ENCODE measurements around the gene CAV3. TPM values are rescaled to one million over a fixed set of nuclear protein-coding genes. Genes with fewer than 3 reads are reported as not detected.

The CAV3 gene
- total RNA-seq, 2 experiments from 2014 or later = not detected

DNA sequence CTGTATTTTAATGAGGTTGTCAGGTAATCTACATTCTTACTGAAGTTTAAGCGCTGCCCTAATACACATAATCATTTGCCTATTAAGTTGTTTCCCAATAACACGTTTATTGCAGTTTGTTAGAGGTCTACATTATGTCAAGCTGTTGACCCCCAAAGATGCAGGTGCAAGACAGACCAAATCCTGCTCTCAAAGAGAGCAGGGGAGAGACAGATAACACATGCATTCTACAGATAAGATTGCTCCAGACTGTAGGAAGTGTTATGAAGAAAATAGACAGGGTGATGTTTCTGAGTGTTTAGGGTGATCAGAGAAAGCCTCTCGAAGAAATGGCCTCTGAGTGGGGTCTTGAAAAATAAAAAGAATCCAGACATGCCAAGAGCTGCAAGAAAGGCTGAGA, 60.6 kb downstream of the CAV3 start:
- TF ChIP-seq CTCF (IDR thresholded peaks at IDR 0.05) = no peak
- Mint-ChIP-seq H3K4me1 (ENCODE audit: low read depth) (no peaks in the 10 kb centered on the region), H3K4me3 (no peak overlapping the region), H3K36me3 (ENCODE audit: low read depth) (no peaks in the 10 kb centered on the region), H3K9me3 (peaks cover 2% of the 10 kb centered on the region), H3K27ac (no peak overlapping the region), H3K27me3 (no peaks in the 10 kb centered on the region)
- Histone ChIP-seq H3K27me3 (ENCODE audit: control insufficient read depth in 1 of 2, insufficient read depth in 2 of 2, low read length in 2 of 2) (no peaks in the 10 kb centered on the region), H3K9me3 (ENCODE audit: control insufficient read depth in 1 of 2, insufficient read depth in 1 of 2, low read length in 2 of 2) (peaks cover 0 to 7% of the 10 kb centered on the region in 2 experiments), H3K36me3 (ENCODE audit: insufficient read depth, low read length) (no peaks in the 10 kb centered on the region), H3K4me3 (ENCODE audit: low read length) (no peak overlapping the region), H3K27ac (ENCODE audit: low read depth in 1 of 2, low read length in 2 of 2) (no peak overlapping the region), H3K4me1 (ENCODE audit: insufficient read depth, low read length) (no peaks in the 10 kb centered on the region)
- CTCF ChIA-PET = no interaction called here
- no peak for DNase-seq
- POLR2A ChIA-PET = no interaction called here
- intact Hi-C loops (cut with DNase I, micrococcal nuclease) = no loop called here
- ATAC-seq (ENCODE audit: poor library complexity) = no peak

Other genes with a start within 250 kb of the CAV3 start
- gene LMCD1, start 232.0 kb upstream of the CAV3 start, total RNA-seq = under 1 TPM; 0.36 to 0.55 TPM
- gene SSUH2, start 89.0 kb upstream of the CAV3 start, total RNA-seq = not detected
- gene OXTR, start 35.8 kb downstream of the CAV3 start, total RNA-seq = under 1 TPM; 0.11 to 0.17 TPM
- 10 to 100 TPM in 1 of 2 experiments, 1 to 10 TPM in 1; 9.6 to 10.0 TPM for gene RAD18, start 229.7 kb downstream of the CAV3 start, total RNA-seq

Data from CD4-positive, alpha-beta T cell (primary cell).